ENCODE measurements around the gene MRPL54.

DNA sequence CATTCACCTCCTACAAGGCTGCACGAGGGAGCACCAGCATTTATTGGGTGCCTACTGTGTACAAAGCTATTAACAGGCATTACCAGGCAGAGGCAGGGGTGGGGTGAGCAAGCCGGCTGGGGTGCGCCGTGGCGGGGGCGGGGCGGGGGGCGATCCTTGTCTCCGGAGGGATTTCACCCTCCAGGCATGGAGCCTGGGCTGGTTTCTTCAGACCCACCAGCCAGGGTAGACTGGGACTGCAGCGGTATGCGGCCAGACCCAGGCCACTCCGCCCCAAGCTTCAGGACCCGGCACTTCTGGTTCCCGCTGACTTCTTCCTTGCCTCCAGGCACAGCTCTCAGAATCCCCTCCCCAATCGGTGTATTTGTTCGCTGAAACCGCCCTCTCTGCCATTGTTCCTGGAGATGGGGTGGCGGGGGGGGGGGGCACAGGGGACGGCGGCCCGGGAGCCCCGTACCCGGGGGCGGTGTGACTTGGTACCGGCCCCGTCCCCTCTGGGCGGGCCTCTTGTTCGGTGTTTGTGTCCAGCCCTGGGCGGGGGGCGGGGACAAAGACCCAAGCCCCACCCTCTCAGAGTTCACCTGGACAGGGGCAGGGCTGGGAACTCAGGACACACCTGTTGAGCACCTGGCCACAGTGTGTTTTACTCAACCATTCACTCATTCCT is 39.9 kb upstream of the MRPL54 start:
- TF ChIP-seq SMC3 (conservative IDR thresholded peaks at IDR 0.05; ENCODE audit: poor library complexity) (no peak), CTCF (IDR thresholded peaks at IDR 0.05; ENCODE audit: poor library complexity, severe bottlenecking) (no peak), REST (IDR thresholded peaks at IDR 0.05; ENCODE audit: borderline replicate concordance) (no peak)

Data from neural cell (in vitro differentiated cells).